Ovary (tissue), 9 donors: Measurements from ENCODE around the gene SLC6A16. TPM values are rescaled to one million over a fixed set of nuclear protein-coding genes. Genes with fewer than 3 reads are reported as not detected.

Source experiments
- DNase-seq, 5 donors: peaks; one replicate each; pipeline ENCODE4 v3.0.0-alpha.2; 2019 to 2020
- H3K27ac ChIP-seq, 2 donors: fragments of 200-600 bp; one replicate each; pipeline versions ENCODE4 v1.5.1 to v1.8.0; 2019 to 2022
- H3K27me3 ChIP-seq: fragments of 200-600 bp; one replicate; pipeline ENCODE4 v1.8.0; 2022
- H3K36me3 ChIP-seq: fragments of 200-600 bp; sonication (generic); one replicate; pipeline ENCODE4 v1.5.1; 2019
- H3K4me1 ChIP-seq: one replicate; pipeline ENCODE4 v1.8.1; 2013; ENCODE audit warnings: mild to moderate bottlenecking, moderate library complexity; ENCODE audit not compliant: insufficient read depth
- H3K4me3 ChIP-seq: fragments of 200-600 bp; sonication (generic); one replicate; pipeline ENCODE4 v1.5.1; 2017
- H3K9me3 ChIP-seq, 2 donors: fragments of 200-600 bp in 1 of 2; sonication (generic) in 1 of 2; one replicate each; pipeline versions ENCODE4 v1.5.1 to v1.8.1; 2013 to 2019; ENCODE audit warnings: mild to moderate bottlenecking in 1 of 2, moderate library complexity in 1 of 2
- CTCF ChIP-seq, 3 donors: fragments of 450-650 bp in 2 of 3; fragments of 200-600 bp in 1 of 3; IDR thresholded peaks; one replicate each; pipeline versions ENCODE4 v1.5.1 to v1.8.0; 2016 to 2022; ENCODE audit warnings: antibody characterized with exemption in 3 of 3, mild to moderate bottlenecking in 1 of 3
- EP300 ChIP-seq: sonication (generic); formaldehyde crosslinking; IDR thresholded peaks from one replicate; pipeline ENCODE4 v1.6.1; 2017; ENCODE audit warnings: antibody characterized with exemption
- POLR2A ChIP-seq: fragments of 450-650 bp; IDR thresholded peaks from one replicate; pipeline ENCODE4 v1.6.1; 2017; ENCODE audit warnings: antibody characterized with exemption, mild to moderate bottlenecking, moderate library complexity
- WGBS, 3 donors: extraction: QIAGEN DNeasy Blood & Tissue Kit in 1 of 3; methylation state at CpG; one replicate each; pipeline versions ENCODE4 v1.1.5 to v1.1.7; 2013 to 2017; 5-methylcytosine and 5-hydroxymethylcytosine counted together
- intact Hi-C, 4 donors: fragments of 100-400 bp; cut with DNase I; formaldehyde crosslinking; loops; one replicate each; pipeline versions ENCODE4 v1.11.0 to v1.15.1; 2022 to 2023
- polyA plus RNA-seq, 2 donors: library from polyadenylated mRNA; stranded (reverse); fragments of 200-250 nt in 1 of 2; fragments of 350-450 nt in 1 of 2; fragmentation: Illumina TruSeq in 1 of 2; extraction: RNeasy Lipid Tissue Mini Kit (QIAGEN cat#74804) in 1 of 2; gene quantifications; one replicate each; pipeline ENCODE4 v1.2.3, GENCODE V29; 2013 to 2014
- total RNA-seq, 7 donors: library from RNA; depleted of rRNA in 2 of 7; stranded (reverse); fragments of >200 nt in 2 of 7; fragmentation: NEBNext Ultra II Directional in 3 of 7; extraction: Animal tissue kit (Norgen Biotek cat#: 25700) in 3 of 7; gene quantifications; one replicate each; pipeline versions ENCODE4 v1.1.0 to v1.2.4, GENCODE V29; 2016 to 2023
- donor health status: DM: no; HTN: no; CAD: no; lungs with moderate emphysema.
- donor health status: DM: no; HTN: no; CAD: no.
- donor health status: Bipolar disorder and iron deficiency.
- donor health status: DM: yes; HTN: yes; CAD: no.
- donor health status: DM: no; HTN: no; CAD: no.
- donor health status: DM: yes; HTN: yes; CAD: no.

Gene SLC6A16
- total and polyA plus RNA-seq, 9 donors = 1.8 to 9.3 (median 4.6) TPM

GRCh38 chr19:49347835-49348234 lies 22.8 kb upstream of the SLC6A16 start:
- WGBS, 3 donors = 50 to 59% (median 56%) methylated on average over 3 of the region's 3 CpGs
- Histone ChIP-seq H3K27me3 (no peaks in the 10 kb centered on the region), H3K36me3 (no peaks in the 10 kb centered on the region), H3K9me3 (no peaks in the 10 kb centered on the region), H3K4me1 (no peaks in the 10 kb centered on the region), H3K27ac (no peak overlapping the region), H3K4me3 (no peak overlapping the region)
- intact Hi-C loops = no loop called here
- TF ChIP-seq EP300 (no peak), CTCF (IDR thresholded peaks at IDR 0.05) (no peak), POLR2A (no peak)
- DNase-seq = peak in 1 of 5 donors; percentile 58

GRCh38 chr19:49347191-49347590 lies 22.2 kb upstream of the SLC6A16 start:
- 94 to 96% (median 95%) methylated on average over 12 to 15 of the region's 15 CpGs for WGBS, 3 donors
- H3K27me3 ChIP-seq = no peaks in the 10 kb centered on the region
- H3K9me3 ChIP-seq = no peaks in the 10 kb centered on the region
- H3K4me1 ChIP-seq = no peaks in the 10 kb centered on the region
- intact Hi-C loops = no loop called here
- DNase-seq = no peak
- no peak overlapping the region for H3K4me3 ChIP-seq
- no peak for TF ChIP-seq EP300
- TF ChIP-seq POLR2A = no peak
- TF ChIP-seq CTCF (IDR thresholded peaks at IDR 0.05) = no peak
- no peak overlapping the region for H3K27ac ChIP-seq
- H3K36me3 ChIP-seq = no peaks in the 10 kb centered on the region

- Histone ChIP-seq H3K27ac (no peak overlapping the region), H3K4me3 (no peak overlapping the region), H3K27me3 (no peaks in the 10 kb centered on the region), H3K4me1 (peaks cover 3% of the 10 kb centered on the region), H3K36me3 (no peaks in the 10 kb centered on the region), H3K9me3 (no peaks in the 10 kb centered on the region)
- intact Hi-C loops = no loop called here
- DNase-seq = peak in 1 of 5 donors; percentile 14
- no peak for TF ChIP-seq CTCF (IDR thresholded peaks at IDR 0.05)
- no peak for TF ChIP-seq EP300
- no peak for TF ChIP-seq POLR2A
- WGBS, 3 donors = 72 to 73% (median 72%) methylated on average over 11 of the region's 11 CpGs
Measured at GRCh38 chr19:49344505-49345423, 19.8 kb upstream of the SLC6A16 start.

- no peaks in the 10 kb centered on the region for H3K27me3 ChIP-seq
- H3K36me3 ChIP-seq = no peaks in the 10 kb centered on the region
- no peaks in the 10 kb centered on the region for H3K9me3 ChIP-seq
- DNase-seq = peak in 3 of 5 donors; percentile 10 to 14 (median 14)
- WGBS, 3 donors = 92 to 98% (median 94%) methylated on average over 6 to 7 of the region's 7 CpGs
- no peak overlapping the region for H3K27ac ChIP-seq
- H3K4me1 ChIP-seq = peaks cover 8% of the 10 kb centered on the region
- no peak overlapping the region for H3K4me3 ChIP-seq
- intact Hi-C loops = no loop called here
- TF ChIP-seq POLR2A = no peak
- TF ChIP-seq CTCF (IDR thresholded peaks at IDR 0.05) = no peak
- TF ChIP-seq EP300 = no peak
Measured at GRCh38 chr19:49343123-49343522, 18.1 kb upstream of the SLC6A16 start.
